RPMI7951 (cell line): ENCODE measurements around the gene PLEKHF1. TPM values are rescaled to one million over a fixed set of nuclear protein-coding genes. Genes with fewer than 3 reads are reported as not detected.

Experiments
- DNase-seq: peaks from one replicate; pipeline ENCODE4 v3.0.0-alpha.2; 2012; ENCODE audit warnings: low read depth
- total RNA-seq: library from RNA; depleted of rRNA; stranded (reverse); fragments of >200 nt; shearing (Covaris generic); gene quantifications from 2 replicates; pipeline ENCODE4 v1.2.3, GENCODE V29; 2014; rRNA removed

The PLEKHF1 gene
- total RNA-seq, 1 experiment from 2014 or later: 14.3 TPM

- no peak for DNase-seq
Observed at GRCh38 chr19:29724746-29725145, 59.5 kb downstream of the PLEKHF1 start.

Other genes with a start within 250 kb of the PLEKHF1 start
- not detected in 2 replicates for gene VSTM2B, start 139.5 kb upstream of the PLEKHF1 start, total RNA-seq
- gene POP4, start 59.2 kb upstream of the PLEKHF1 start, total RNA-seq: 134 and 145 TPM in 2 replicates
- 32.8 and 33.0 TPM in 2 replicates for gene C19orf12, start 49.8 kb downstream of the PLEKHF1 start, total RNA-seq
- 13.5 and 15.1 TPM in 2 replicates for gene CCNE1, start 146.5 kb downstream of the PLEKHF1 start, total RNA-seq